ENCODE results near the gene PROKR1.

GRCh38 chr2:68658266-68658665 lies 14.9 kb downstream of the PROKR1 start:
- TF ChIP-seq EZH2phosphoT487 (IDR thresholded peaks at IDR 0.05; ENCODE audit: low read depth) (no peak), CTCF (IDR thresholded peaks at IDR 0.05; ENCODE audit: low read depth, low read length) (no peak)

Measured in OCI-LY3 (cell line).